ENCODE measurements around the gene CFAP141.
"Not testable (repeated sequence)": the region's sequence is repeated elsewhere in the genome, so short reads cannot be mapped to it uniquely, and the experiment has no call there.

The CFAP141 gene

GRCh38 chr1:154207262-154207661 is 1.1 kb upstream of the CFAP141 start:
- no peak for DNase-seq

GRCh38 chr1:154205778-154206177 is 355 bp downstream of the CFAP141 start:
- not testable (repeated sequence) for DNase-seq

DNA sequence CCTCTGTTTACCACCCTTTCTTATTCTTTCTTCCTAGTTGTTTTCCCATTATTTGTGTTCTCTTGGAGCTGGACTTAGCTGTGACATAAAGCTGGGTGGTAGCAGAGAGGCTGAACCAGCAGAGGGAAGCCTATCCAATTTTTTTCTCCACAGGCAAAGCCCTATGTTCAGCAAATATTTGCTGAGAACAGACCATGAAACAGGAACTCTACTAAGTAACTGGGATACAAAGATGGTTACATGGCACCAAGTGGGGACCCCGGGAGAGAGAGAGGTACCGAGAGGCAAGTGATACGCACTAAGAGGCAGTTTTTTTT is 6.6 kb downstream of the CFAP141 start:
- DNase-seq, result no peak

DNA sequence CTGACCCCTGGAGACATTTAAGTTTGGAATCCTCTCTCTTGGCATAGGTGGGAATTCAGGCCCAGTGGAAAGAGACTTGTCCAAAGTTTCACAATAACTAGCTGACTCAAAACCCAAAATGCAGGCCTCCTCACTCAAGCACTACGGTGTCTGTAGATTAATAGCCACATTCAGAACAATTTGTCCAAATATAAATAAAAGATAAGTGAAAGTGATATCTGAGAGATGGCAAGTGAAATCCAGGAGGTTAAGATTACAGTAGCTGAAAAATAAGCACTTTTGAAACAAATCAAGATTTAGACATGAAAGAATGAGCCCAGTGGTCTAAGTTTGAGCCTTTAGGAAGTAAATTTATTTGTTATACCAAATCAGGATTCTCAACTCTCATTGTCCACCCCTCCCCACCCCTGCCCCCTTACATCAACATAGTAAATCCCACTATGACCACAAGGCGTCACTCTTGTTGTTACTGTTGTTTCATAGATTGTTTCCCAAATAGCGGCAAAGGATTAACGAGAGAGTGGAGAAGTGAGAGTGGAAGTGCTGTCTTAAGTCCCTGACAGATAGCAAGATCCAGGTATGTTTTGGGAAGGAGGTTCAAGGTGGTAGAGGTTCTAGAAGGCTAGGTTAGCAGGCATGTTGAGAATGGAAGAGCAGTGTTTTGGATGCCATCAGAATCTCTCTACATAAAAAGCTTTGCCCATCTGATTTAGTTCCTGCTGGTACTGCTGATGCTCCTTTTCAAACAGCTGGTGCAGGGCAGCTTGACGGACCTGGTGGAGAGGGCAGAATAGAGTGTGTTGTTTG is 7.2 kb downstream of the CFAP141 start:
- peak; percentile 61 for DNase-seq

DNA sequence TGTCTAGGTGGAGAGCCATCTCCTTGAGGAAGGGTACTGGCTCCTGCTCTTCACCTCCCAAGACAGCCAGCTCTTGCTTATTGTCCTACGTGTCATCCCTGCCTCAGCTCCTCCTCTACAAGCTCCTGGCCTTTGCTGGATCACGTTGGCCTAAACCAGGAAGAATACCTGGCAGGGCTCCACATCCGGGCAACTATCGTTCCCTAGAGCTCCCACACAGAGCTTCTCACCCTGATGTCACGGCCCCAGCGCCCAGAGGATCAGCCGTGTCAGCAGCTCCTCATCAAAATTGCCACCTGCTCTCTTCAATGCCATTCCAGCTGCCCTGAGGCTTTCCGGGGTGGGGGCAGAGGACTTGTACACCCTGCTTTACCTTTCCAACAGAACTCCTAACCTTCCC is 12.3 kb downstream of the CFAP141 start:
- no peak for DNase-seq

DNA sequence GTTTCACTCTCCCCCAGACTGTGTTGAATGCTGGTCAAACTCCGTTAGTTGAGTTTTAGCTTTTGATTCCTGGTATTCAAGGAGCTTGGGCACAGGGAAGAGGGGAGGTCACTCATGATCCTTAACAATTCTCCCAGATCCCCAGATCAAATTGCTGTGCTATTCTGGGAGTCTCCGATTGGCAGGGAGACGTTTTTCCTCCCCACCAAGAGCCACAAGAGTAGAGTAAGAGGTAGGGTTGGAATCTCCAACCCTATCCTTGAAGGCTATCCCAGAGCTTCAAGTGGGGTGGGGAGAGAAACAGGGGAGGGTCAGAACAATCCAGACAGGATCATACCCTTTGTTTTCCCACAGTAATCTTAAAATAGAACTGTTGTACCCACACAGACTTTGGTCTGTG is 13.7 kb downstream of the CFAP141 start:
- no peak for DNase-seq

DNA sequence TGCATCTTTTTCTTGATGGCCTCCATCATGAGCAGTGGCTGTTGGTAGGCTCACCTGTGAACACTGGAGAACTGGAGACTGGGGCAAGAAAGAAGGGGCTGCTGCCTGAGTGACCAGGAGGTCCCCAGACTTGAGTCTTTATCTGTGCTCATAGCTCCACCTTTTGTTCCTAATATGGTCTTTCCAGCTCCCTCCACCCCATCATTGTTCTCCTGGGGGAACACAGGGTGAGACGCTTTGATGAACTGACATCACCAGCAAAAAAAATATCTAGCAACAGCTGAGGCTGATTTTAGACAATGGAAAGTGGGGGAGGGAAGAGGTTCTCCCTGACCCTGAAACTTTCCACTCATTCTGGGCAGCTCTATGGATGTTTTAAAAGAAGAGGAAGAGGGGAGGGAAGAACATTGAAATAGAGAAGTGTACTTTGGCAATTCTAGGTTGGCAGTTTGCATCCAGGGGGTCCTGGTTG is 14.1 kb downstream of the CFAP141 start, which contains the start of gene TPM3:
Gene TPM3, minus strand, starts transcription at position 111 of the 472 bp plus-strand sequence. Its CDS starts 82 bp downstream, at position 29.
- DNase-seq, result no peak

- no peak for DNase-seq
Observed at GRCh38 chr1:154190550-154190949, 15.6 kb downstream of the CFAP141 start.

DNA sequence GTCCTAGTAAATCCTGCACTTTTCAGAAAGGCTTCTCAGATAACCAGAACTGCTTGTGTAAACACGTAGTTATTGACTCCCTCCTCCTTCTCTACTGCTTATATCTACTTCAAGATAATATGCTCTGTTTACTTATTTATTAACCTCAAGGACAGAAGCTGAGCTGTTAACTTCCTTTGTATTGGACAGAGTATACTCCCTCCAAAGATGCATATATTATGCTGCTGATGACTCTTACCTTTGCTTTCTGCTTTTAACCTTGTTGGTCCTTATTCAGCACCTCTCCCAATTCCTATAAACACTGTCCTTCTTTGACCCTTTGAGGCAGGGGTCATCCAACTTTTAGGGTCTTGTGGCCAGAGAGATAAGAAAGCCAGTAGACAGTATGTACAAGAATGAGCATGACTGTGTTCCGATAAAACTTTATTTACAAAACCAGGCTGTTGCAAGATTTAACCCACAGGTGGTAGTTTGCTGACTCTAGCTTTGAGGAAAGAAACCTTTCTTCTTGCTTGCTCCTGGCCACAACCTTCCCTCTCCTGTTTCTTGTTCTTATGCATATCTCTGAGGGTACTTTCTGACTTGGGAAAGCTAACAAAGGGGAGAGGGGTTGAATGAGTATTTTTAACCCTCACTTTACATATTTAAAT is 19.2 kb downstream of the CFAP141 start:
- DNase-seq, result no peak

- DNase-seq, result peak; percentile 67
Observed at GRCh38 chr1:154186177-154186576, 20.0 kb downstream of the CFAP141 start.

DNA sequence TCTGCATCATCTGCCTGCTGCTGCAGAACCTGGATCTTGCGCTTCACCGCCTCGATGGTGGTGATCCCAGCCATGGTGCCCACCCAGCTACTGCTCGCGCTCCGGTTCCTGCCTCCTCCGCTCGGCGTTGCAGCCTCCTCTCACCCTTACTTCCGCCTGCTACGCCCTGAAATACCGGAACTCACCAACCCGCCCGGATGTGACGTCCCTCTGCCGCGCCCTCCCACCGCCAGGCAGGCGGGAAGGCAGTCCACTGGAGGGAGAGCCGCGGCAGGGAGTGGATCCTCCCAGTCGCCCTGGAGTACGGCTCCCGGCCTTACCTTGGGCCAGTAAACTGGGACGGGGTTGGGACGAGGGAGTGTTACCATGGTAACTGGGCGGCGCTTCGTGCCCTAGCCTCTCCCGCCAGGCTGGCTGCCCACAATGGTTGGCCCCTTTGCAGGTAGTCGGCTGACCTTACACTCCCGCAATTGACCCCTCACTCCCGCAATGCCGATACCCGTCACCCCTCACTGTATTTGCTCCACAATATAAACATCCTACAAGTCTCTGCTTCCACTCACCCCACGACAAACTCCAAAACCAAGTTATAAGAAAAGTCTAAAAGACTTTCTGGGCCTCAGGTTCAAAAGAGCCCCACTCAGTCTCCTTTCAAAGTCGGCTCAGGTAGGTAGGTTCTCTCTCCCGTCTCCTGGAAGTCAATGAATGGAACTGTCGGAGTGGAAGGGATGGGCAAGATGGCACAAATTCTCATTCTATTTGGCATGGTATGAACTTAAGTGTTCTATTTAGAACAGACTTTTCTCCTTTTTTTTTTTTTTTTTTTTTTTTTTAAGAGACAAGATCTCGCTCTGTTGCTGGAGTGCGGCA is 22.9 kb downstream of the CFAP141 start:
- DNase-seq, result peak; percentile 94

DNA sequence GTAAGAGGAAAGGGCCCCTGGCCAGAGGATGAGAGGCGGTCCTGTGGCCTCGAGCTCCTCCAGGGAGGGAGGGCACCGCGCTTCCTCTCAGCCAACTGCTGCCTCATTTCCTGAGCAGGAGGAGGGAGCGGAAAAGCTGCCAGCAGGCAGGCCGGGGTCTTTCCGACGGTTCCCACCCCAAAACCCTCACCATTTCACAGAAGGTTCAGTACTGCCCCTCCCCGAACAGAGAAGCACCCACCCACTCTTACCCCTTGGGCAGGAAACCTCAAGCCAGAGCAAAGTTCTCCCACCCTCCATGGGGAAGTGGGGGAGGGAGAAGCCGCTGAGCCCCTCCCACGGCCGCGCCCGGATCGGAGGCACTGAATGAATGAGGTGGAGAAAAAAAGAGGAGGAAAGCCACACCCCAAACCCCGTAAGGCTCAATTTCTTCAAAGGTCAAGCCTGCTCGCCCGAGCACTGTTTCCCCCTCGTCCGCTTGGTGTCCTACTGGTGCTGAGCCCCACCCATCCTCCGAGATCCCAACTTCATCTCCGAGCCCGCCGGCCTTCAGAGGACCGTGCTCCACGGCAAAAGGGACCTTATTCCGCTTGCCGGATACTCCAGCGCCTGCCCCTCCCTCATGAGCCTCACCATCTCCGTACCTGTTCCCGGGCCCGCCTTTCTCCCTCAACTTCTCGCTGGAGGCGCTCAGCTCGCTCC is 23.6 kb downstream of the CFAP141 start:
- DNase-seq, result peak; percentile 74

GRCh38 chr1:154181944-154182343 is 24.2 kb downstream of the CFAP141 start:
- no peak for DNase-seq

DNA sequence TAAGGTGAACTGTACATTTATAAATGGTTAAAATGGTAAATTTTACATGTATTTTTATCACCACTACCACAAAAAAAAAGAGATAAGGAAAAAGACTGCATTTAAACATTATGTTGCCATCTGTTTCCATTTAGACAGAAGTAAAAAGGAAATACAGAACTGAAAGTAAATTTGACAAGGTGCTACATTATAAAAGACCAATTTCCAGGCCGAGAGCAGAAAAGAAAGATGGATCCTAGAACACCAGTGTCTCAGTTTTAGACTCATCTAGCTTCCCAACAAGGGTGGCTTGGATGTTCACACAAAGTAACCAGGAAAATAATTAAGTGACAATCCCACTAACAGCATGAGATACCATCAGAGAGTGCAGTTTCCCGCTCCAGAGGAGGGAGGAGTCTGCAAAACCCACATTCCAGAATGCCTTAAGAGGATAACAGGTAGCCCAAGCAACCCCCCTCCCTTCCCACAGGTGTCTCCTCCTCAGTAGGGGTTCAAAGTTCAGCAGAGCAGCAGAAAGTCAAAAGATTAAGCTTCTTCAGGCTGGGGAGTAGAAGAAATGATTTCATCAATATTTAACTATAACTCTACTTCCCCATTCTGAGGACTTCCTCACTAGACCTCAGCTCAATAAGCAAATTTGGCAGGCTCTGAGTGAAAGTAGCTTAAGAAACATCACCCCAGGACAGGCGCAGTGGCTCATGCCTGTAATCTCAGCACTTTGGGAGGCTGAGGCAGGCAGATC is 26.0 kb downstream of the CFAP141 start:
- DNase-seq, result no peak

DNA sequence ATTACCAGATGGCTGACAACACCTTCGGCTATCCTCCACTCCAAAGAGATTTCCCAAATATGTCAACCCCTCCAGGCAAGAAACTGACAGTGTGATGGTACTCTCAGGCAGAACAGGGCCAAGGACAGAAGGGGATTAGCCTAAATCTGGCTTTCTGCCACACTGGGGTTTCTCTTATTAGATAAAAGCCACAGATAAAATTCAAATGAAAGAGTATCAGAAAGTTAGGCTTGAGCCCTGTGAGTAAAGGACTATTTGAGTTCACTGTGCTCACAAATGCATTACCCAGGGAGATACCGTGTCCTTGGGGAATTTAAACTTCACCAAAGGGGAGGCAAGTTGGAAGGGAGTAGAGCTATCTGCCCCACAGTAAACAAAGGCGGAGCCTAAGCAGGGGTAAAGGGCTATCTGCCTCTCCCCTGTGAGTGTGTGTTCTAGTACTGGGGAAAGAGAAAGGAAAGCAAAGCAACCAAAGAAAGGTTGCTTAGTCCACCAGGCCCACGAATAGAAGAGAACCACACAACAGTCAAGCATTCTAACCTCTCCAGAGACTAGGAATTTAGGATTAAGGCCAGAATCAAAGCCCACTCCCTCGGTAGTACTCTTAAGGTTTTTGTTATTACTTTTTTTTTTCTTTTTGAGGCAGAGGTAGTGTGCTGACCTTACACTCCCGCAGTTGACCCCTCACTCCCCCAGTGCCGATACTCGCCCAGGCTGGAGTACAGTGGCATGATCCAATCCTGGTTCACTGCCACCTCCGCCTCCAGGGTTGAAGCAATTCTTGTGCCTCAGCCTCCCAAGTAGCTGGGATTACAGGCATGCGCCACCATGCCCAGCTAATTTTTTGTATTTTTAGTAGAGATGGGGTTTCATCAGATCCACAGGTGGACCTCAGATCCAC is 27.0 kb downstream of the CFAP141 start:
- no peak for DNase-seq

- DNase-seq, result peak; percentile 20
Observed at GRCh38 chr1:154178013-154178412, 28.1 kb downstream of the CFAP141 start.

GRCh38 chr1:154176337-154176736 is 29.8 kb downstream of the CFAP141 start:
- DNase-seq, result peak; percentile 11

DNA sequence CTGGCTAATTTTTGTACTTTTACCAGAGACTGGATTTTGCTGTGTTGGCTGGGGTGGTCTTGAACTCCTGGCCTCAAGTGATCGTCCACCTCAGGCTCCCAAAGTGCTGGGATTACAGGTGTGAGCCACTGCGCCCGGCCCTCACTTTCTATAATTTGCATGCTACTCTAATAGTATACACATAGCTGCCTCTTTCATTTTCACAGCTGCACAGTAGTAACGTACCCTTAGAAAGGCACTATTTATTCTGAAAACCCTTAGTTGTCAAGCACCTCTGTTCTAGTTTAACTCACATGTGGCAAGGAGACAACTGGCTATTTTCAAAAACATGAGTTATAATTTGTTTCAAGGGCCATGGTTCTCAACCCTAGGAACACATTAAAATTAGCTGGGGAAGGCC is 31.5 kb downstream of the CFAP141 start:
- no peak for DNase-seq

GRCh38 chr1:154171880-154172279 is 34.3 kb downstream of the CFAP141 start:
- DNase-seq, result no peak

GRCh38 chr1:154171223-154171583 is 34.9 kb downstream of the CFAP141 start:
- DNase-seq, result no peak
